ENCODE data around the gene DDR1. TPM values are rescaled to one million over a fixed set of nuclear protein-coding genes. Genes with fewer than 3 reads are reported as not detected.

Gene DDR1
- total RNA-seq, 4 donors from 2014 or later: 2.1 to 74.1 (median 30.3) TPM

GRCh38 chr6:30893001-30893591, 8.8 kb downstream of the DDR1 start:
- Histone ChIP-seq H3K4me3 (no peak overlapping the region), H3K9me3 (no peaks in the 10 kb centered on the region), H3K27me3 (no peaks in the 10 kb centered on the region), H3K27ac (no peak overlapping the region), H3K36me3 (no peaks in the 10 kb centered on the region), H3K4me1 (no peaks in the 10 kb centered on the region)
- TF ChIP-seq CTCF (IDR thresholded peaks at IDR 0.05) (no peak), POLR2A (IDR thresholded peaks at IDR 0.05) (no peak)
- DNase-seq: no peak
- intact Hi-C loops (cut with DNase I; ENCODE audit: low total_unique reads): no loop called here

GRCh38 chr6:30893666-30894065, 9.3 kb downstream of the DDR1 start:
- intact Hi-C loops (cut with DNase I; ENCODE audit: low total_unique reads): no loop called here
- no peaks in the 10 kb centered on the region for H3K9me3 ChIP-seq
- H3K27me3 ChIP-seq: no peaks in the 10 kb centered on the region
- no peak overlapping the region for H3K27ac ChIP-seq
- H3K4me3 ChIP-seq: no peak overlapping the region
- DNase-seq: no peak
- no peaks in the 10 kb centered on the region for H3K4me1 ChIP-seq
- H3K36me3 ChIP-seq: no peaks in the 10 kb centered on the region
- TF ChIP-seq POLR2A (IDR thresholded peaks at IDR 0.05) (no peak), CTCF (IDR thresholded peaks at IDR 0.05) (no peak)

GRCh38 chr6:30894381-30894780, 10.1 kb downstream of the DDR1 start:
- Histone ChIP-seq H3K27me3 (no peaks in the 10 kb centered on the region), H3K36me3 (no peaks in the 10 kb centered on the region), H3K9me3 (no peaks in the 10 kb centered on the region), H3K4me3 (no peak overlapping the region), H3K27ac (no peak overlapping the region), H3K4me1 (no peaks in the 10 kb centered on the region)
- intact Hi-C loops (cut with DNase I; ENCODE audit: low total_unique reads): no loop called here
- TF ChIP-seq CTCF (IDR thresholded peaks at IDR 0.05) (no peak), POLR2A (IDR thresholded peaks at IDR 0.05) (no peak)
- DNase-seq: no peak

GRCh38 chr6:30894935-30895334, 10.6 kb downstream of the DDR1 start:
- Histone ChIP-seq H3K4me3 (no peak overlapping the region), H3K9me3 (no peaks in the 10 kb centered on the region), H3K27ac (no peak overlapping the region), H3K36me3 (no peaks in the 10 kb centered on the region), H3K27me3 (no peaks in the 10 kb centered on the region), H3K4me1 (no peaks in the 10 kb centered on the region)
- TF ChIP-seq CTCF (IDR thresholded peaks at IDR 0.05) (no peak), POLR2A (IDR thresholded peaks at IDR 0.05) (no peak)
- no peak for DNase-seq
- intact Hi-C loops (cut with DNase I; ENCODE audit: low total_unique reads): no loop called here

- intact Hi-C loops (cut with DNase I; ENCODE audit: low total_unique reads): no loop called here
- Histone ChIP-seq H3K36me3 (no peaks in the 10 kb centered on the region), H3K27me3 (no peaks in the 10 kb centered on the region), H3K4me1 (no peaks in the 10 kb centered on the region), H3K4me3 (no peak overlapping the region), H3K27ac (no peak overlapping the region), H3K9me3 (no peaks in the 10 kb centered on the region)
- no peak for DNase-seq
- TF ChIP-seq POLR2A (IDR thresholded peaks at IDR 0.05): no peak
- TF ChIP-seq CTCF (IDR thresholded peaks at IDR 0.05): no peak
These were observed 11.0 kb downstream of the DDR1 start for GRCh38 chr6:30895343-30895742.

All from uterus (tissue), 4 donors.